ENCODE measurements around the gene PLEKHM1.

The PLEKHM1 gene

GRCh38 chr17:45398800-45399199 lies 91.7 kb downstream of the PLEKHM1 start:
- no peak for DNase-seq (ENCODE audit: low read depth in 2 of 2)

GRCh38 chr17:45397796-45398195 lies 92.7 kb downstream of the PLEKHM1 start:
- DNase-seq (ENCODE audit: low read depth in 2 of 2), result no peak

- DNase-seq (ENCODE audit: low read depth in 2 of 2), result no peak
Observed at GRCh38 chr17:45396496-45397205, 93.9 kb downstream of the PLEKHM1 start.

GRCh38 chr17:45395569-45396415 lies 94.7 kb downstream of the PLEKHM1 start:
- no peak for DNase-seq (ENCODE audit: low read depth in 2 of 2)

- no peak for DNase-seq (ENCODE audit: low read depth in 2 of 2)
Observed at GRCh38 chr17:45394913-45395568, 95.5 kb downstream of the PLEKHM1 start.

GRCh38 chr17:45394564-45394912 lies 96.0 kb downstream of the PLEKHM1 start:
- no peak for DNase-seq (ENCODE audit: low read depth in 2 of 2)

- DNase-seq (ENCODE audit: low read depth in 2 of 2), result no peak
Observed at GRCh38 chr17:45394091-45394490, 96.4 kb downstream of the PLEKHM1 start.

GRCh38 chr17:45393411-45393810 lies 97.1 kb downstream of the PLEKHM1 start:
- no peak for DNase-seq (ENCODE audit: low read depth in 2 of 2)

- no peak for DNase-seq (ENCODE audit: low read depth in 2 of 2)
Observed at GRCh38 chr17:45391918-45392317, 98.6 kb downstream of the PLEKHM1 start.

GRCh38 chr17:45391291-45391690 lies 99.2 kb downstream of the PLEKHM1 start:
- no peak for DNase-seq (ENCODE audit: low read depth in 2 of 2)

GRCh38 chr17:45389354-45389753 lies 101.2 kb downstream of the PLEKHM1 start:
- no peak for DNase-seq (ENCODE audit: low read depth in 2 of 2)

- no peak for DNase-seq (ENCODE audit: low read depth in 2 of 2)
Observed at GRCh38 chr17:45388604-45389325, 101.8 kb downstream of the PLEKHM1 start.

- no peak for DNase-seq (ENCODE audit: low read depth in 2 of 2)
Observed at GRCh38 chr17:45387739-45388138, 102.8 kb downstream of the PLEKHM1 start.

GRCh38 chr17:45386178-45386577 lies 104.3 kb downstream of the PLEKHM1 start:
- DNase-seq (ENCODE audit: low read depth in 2 of 2), result no peak

All from activated CD8-positive, alpha-beta memory T cell treated with anti-CD3 and anti-CD28 coated beads for 4 hours (primary cell).